ENCODE measurements around the gene CDA.

The CDA gene

GRCh38 chr1:20615946-20616846, 27.3 kb downstream of the CDA start:
- peak; percentile 10 for DNase-seq (ENCODE audit: low spot score)

DNA sequence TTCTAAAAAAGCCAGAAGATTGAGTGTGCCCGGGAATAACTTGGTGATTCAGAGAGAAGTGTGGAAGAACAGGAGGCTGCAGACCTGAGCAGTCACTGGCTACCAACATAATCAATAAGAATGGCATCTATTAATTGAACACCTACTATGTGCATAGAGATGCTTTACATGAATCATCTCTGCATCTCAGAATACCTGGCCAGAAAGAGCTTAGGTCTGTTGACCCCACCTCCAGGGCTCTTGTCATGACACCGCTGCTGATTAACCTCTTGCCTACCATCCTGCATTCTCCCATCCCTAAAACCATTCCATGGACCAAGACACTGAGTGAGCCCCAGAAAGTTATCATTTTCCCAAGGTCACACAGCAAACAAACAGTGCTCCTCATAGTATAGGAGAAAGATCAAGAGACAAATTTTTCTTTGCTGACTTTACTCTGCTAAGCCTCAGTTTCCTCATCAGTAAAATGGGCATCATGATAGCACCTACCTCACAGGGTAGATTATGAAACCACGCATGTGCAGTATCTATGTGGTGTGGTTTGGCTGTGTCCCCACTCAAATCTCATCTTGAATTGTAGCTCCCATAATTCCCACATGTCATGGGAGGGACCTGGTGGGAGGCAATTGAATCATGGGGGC, 28.1 kb downstream of the CDA start:
- DNase-seq (ENCODE audit: low spot score): no peak

GRCh38 chr1:20618550-20618949, 29.7 kb downstream of the CDA start:
- DNase-seq (ENCODE audit: low spot score): no peak

DNA sequence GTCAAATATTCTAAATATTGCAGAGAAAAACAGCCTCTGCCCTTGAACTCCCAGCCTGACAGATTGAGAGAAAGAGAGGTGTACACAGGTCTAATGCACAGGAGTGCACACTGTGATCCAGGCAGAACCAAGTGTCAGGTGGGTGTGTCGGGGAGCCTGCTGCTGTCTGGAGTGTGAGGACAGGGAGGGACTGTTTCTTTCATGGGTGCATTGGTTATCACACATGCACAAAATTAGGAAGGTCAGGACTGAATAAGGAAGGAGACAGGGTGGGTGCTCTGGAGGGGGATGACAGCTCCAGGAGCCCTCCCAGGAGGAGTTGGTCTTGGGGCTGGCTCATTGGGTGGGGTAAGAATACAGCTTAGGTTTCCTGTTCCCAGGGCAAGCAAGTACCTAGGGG, 31.1 kb downstream of the CDA start:
- no peak for DNase-seq (ENCODE audit: low spot score)

GRCh38 chr1:20621012-20621411, 32.1 kb downstream of the CDA start:
- DNase-seq (ENCODE audit: low spot score): no peak

DNA sequence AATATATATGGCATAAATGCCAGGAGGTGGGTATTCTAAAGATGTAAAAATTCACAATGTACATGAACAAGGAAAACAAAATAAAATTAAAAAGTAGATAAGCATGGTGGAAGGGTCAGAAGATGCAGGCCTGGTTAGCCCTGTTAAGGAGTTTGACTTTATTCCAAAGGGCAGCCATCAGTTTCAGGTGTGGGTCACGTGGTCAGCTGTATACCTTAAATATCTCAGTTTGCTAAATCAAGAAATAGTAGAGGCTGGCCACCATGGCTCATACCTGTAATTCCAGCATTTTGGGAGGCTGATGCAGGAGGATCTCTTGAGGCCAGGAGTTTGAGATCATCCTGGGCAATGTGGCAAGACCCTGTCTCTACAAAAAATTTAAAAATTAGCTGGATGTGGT, 35.8 kb downstream of the CDA start:
- DNase-seq (ENCODE audit: low spot score): no peak

DNA sequence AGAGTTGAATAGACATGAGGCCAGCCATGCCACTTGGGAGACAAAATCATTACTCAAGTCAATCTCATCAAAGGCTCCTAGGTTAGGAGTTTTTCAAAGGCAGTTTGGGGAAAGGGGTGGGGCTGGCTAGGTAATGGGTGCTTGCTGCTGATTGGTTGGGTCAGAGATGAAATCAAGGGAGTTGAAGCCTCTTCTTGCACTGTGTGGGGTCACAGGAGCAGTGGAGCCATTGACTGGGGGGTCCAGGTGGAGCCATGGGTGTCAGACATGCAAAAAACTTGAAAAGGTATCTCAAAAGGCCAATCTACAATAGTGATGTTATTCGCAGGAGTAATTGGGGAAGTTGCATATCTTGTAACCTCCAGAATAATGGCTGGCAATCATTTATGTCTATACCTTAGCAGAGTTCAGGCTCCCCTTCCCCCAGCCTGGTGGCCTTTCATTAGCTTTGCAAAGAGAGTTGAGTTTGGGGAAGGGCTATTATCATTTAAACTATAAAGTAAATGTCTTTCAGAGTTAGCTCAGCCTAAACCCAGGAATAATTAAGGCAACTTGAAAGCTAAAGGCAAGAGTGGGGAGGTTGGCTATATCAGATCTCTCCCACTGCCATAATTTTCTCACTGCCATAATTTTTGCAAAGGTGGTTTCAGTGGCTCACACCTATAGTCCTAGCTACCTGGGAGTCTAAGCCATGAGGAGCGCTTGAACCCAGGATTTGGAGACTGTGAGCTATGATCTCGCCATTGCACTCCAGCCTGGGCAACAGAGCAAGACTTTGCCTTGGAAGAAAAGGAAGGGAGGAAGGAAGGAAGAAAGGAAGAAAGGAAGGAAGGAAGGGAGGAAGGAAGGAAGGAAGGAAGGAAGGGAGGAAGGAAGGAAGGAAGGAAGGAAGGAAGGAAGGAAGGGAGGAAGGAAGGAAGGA, 36.5 kb downstream of the CDA start:
- no peak for DNase-seq (ENCODE audit: low spot score)

- no peak for DNase-seq (ENCODE audit: low spot score)
Observed at GRCh38 chr1:20626098-20626427, 37.2 kb downstream of the CDA start.

DNA sequence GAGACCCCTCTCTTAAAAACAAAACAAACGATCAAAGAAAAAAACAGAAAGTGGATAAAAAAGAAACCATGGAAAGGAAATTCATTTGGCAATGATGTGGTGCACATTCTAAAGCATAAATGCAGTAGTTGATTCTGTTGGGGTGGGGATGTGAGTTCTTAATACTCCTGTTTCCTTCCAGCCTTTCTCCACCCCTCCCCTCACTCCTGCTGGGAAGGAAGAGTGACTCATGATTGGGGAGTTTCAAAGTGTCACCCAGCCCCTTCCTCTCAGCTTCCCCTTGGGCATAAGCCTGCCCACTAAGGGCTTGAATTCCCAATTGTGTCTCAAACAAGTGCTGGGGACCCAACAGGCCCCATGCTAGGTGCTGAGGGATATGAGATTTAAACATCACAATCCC, 37.6 kb downstream of the CDA start:
- DNase-seq (ENCODE audit: low spot score): no peak

DNA sequence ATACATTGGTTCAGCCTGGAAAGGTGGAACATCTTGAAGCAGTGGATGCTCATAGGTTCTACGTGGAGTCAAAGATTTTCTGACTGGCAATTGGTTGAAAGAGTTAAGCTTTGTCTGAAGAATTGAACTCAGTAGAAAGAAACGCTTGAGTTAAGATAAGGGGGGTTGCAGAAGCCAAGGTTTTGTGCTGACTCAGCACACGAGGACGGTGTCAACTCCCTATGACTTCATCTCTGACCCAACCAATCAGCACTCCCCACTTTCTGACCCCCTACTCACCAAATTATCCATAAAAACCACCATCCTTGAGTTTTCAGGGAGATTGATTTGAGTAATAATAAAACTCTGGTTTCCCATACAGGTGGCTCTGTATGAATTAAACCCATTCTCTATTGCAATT, 41.8 kb downstream of the CDA start:
- no peak for DNase-seq (ENCODE audit: low spot score)

GRCh38 chr1:20632386-20632785, 43.5 kb downstream of the CDA start:
- DNase-seq (ENCODE audit: low spot score): no peak

GRCh38 chr1:20633190-20634064, 44.5 kb downstream of the CDA start, which contains the start of gene PINK1:
Gene PINK1 (plus strand): TSS chr1:20633458. CDS start chr1:20633549, 91 bp downstream.
- DNase-seq (ENCODE audit: low spot score): peak; percentile 76

GRCh38 chr1:20634065-20634593, 45.2 kb downstream of the CDA start:
- no peak for DNase-seq (ENCODE audit: low spot score)

DNA sequence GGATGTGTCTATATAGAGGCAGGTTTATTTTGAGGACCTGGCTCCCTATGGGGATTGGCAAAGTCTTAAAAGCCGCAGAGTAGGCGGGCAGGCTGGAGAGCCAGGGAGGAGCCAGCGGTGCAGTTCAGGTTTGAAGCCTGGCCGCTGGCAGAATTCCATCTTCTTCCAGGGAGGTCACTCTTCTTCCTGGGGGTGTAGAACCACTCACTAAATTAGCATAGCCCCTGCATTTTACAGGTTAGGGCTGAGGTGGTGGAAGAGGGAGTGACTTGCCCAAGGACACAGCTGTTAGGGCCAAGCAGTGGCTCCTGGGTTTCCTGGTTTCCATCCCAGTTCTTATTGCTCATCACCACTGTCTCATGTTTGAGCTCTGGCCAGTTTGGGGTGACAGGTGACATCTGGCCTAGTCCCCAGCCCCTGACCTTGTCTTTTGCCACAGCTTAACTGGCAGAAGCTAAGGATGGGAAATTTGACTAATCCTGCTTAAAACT, 45.7 kb downstream of the CDA start:
- DNase-seq (ENCODE audit: low spot score): peak; percentile 72

DNA sequence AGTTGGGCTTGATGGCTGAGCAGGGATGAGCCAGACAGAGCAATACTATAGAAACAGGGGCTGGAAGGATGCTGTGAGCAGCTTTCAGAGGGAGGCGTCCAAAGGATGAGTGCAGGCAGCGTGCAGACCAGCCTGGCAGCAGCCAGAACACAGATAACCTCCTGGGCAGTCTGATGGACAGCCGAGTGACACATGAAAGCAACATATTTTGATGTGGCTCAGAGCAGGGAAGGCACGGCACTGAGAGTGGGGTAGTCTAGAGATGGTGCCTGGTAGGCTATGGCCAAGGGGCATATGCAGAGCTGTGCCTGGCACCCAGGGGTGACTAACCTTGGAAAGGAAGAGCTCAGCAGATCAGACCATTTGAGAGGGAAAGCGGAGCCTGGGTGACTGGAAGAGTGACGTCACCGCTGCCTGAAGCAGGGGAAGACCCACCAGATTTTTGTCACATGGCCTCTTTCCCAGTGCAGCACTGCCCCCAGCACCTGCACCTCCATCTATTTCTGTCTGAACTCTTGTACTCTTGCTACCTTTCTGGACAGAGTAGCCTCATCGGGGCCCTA, 48.0 kb downstream of the CDA start:
- no peak for DNase-seq (ENCODE audit: low spot score)

- DNase-seq (ENCODE audit: low spot score): peak; percentile 54
Observed at GRCh38 chr1:20640183-20640597, 51.3 kb downstream of the CDA start.

DNA sequence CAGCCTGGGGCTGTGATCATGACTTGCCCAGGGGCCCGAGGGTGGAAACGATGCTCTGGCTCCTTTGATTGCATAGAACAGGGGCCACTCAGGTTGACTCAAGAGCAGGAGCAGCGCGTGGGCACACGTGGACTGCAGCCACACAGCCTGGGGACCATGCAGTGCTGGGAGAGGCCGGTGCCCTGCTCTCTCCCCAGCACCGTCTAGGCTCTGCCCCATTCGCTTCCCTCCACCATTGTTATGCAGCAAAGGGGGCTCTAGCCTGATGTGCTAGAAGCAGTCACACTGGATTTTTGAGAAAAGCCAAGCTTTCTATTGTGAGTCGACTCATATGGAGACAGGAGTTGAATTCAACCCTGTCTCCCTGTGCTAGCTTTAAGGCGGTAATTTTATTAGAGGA, 53.1 kb downstream of the CDA start:
- DNase-seq (ENCODE audit: low spot score): no peak

GRCh38 chr1:20643080-20643479, 54.2 kb downstream of the CDA start:
- no peak for DNase-seq (ENCODE audit: low spot score)

GRCh38 chr1:20644416-20644815, 55.5 kb downstream of the CDA start:
- no peak for DNase-seq (ENCODE audit: low spot score)

DNA sequence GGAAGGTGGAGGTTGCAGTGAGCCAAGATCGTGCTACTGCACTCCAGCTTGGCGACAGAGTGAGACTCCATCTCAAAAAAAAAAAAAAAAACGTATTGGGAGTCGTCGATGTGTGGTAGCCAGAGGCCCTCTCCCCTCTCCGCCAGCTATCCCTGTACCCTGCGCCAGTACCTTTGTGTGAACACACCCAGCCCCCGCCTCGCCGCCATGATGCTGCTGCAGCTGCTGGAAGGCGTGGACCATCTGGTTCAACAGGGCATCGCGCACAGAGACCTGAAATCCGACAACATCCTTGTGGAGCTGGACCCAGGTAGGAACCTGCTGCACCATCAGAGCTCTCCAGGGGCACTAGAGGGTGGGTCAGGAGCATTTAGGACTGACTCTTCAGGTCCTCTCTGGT, 56.5 kb downstream of the CDA start:
- DNase-seq (ENCODE audit: low spot score): no peak

DNA sequence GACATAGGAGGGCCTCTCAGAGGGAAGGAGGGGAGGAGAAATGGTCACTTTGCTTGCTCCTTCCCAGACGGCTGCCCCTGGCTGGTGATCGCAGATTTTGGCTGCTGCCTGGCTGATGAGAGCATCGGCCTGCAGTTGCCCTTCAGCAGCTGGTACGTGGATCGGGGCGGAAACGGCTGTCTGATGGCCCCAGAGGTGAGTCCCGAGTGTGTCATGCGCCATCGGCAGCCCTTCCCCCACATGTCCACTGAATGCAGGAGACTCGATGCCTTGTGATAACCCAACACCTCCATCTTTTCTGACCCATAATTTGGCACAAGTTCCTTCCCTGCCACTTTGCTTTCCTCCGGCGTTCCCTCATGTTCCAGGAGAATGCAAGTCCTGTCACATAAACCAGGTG, 59.5 kb downstream of the CDA start:
- DNase-seq (ENCODE audit: low spot score): no peak
